ENCODE results near the gene IGFL1.

GRCh38 chr19:46210669-46211068, 18.9 kb upstream of the IGFL1 start:
- TF ChIP-seq CTCF (IDR thresholded peaks at IDR 0.05) (no peak), SREBF2 (IDR thresholded peaks at IDR 0.05) (no peak), RAD21 (conservative IDR thresholded peaks at IDR 0.05 in 1 of 2, IDR thresholded peaks at IDR 0.05 in 1 of 2) (no peak), MAX (IDR thresholded peaks at IDR 0.05) (no peak), POLR2A (IDR thresholded peaks at IDR 0.05; ENCODE audit: low read length) (no peak)

Data from A549 (cell line).